Stimulated activated CD4-positive, alpha-beta T cell treated with anti-CD3 and anti-CD28 coated beads, Interleukin-15, amount 100 ng/mL, for 1 hour (primary cell): ENCODE results near the gene SLC5A1.

Experiments
- DNase-seq, 2 donors: peaks; one replicate each; pipeline ENCODE4 v3.0.0-alpha.2; 2020; ENCODE audit warnings: low read depth in 1 of 2, low spot score in 1 of 2

The SLC5A1 gene

GRCh38 chr22:32042924-32043323 lies at the start of gene SLC5A1:
Gene SLC5A1 (plus strand): TSS chr22:32043261. CDS start chr22:32043282, 21 bp downstream.
- no peak for DNase-seq

GRCh38 chr22:31995046-31995445 lies 48.0 kb upstream of the SLC5A1 start:
- DNase-seq: no peak

GRCh38 chr22:31995807-31996206 lies 47.3 kb upstream of the SLC5A1 start:
- DNase-seq: no peak

GRCh38 chr22:31998784-31999385 lies 44.2 kb upstream of the SLC5A1 start:
- no peak for DNase-seq

GRCh38 chr22:32000181-32000580 lies 42.9 kb upstream of the SLC5A1 start:
- DNase-seq: no peak

GRCh38 chr22:32005453-32005852 lies 37.6 kb upstream of the SLC5A1 start:
- no peak for DNase-seq

GRCh38 chr22:32013200-32013599 lies 29.9 kb upstream of the SLC5A1 start:
- DNase-seq: no peak

- no peak for DNase-seq
Measured at GRCh38 chr22:32016081-32016480, 27.0 kb upstream of the SLC5A1 start.

- DNase-seq: no peak
Measured at GRCh38 chr22:32018056-32018455, 25.0 kb upstream of the SLC5A1 start.

GRCh38 chr22:32020117-32020516 lies 22.9 kb upstream of the SLC5A1 start:
- DNase-seq: no peak

GRCh38 chr22:32021716-32022115 lies 21.3 kb upstream of the SLC5A1 start:
- no peak for DNase-seq

- no peak for DNase-seq
Measured at GRCh38 chr22:32023251-32023827, 19.7 kb upstream of the SLC5A1 start.

- no peak for DNase-seq
Measured at GRCh38 chr22:32024796-32025195, 18.3 kb upstream of the SLC5A1 start.

- DNase-seq: no peak
Measured at GRCh38 chr22:32030518-32031247, 12.4 kb upstream of the SLC5A1 start.

GRCh38 chr22:32031466-32031865 lies 11.6 kb upstream of the SLC5A1 start:
- DNase-seq: no peak

- no peak for DNase-seq
Measured at GRCh38 chr22:32034275-32034674, 8.8 kb upstream of the SLC5A1 start.

GRCh38 chr22:32037236-32037635 lies 5.8 kb upstream of the SLC5A1 start:
- no peak for DNase-seq

GRCh38 chr22:32040324-32040904 lies 2.6 kb upstream of the SLC5A1 start:
- no peak for DNase-seq

- DNase-seq: no peak
Measured at GRCh38 chr22:32043391-32043790, 330 bp downstream of the SLC5A1 start.

- no peak for DNase-seq
Measured at GRCh38 chr22:32044477-32044876, 1.4 kb downstream of the SLC5A1 start.

- no peak for DNase-seq
Measured at GRCh38 chr22:32044913-32045312, 1.9 kb downstream of the SLC5A1 start.

GRCh38 chr22:32048069-32048468 lies 5.0 kb downstream of the SLC5A1 start:
- no peak for DNase-seq
